ENCODE measurements around the gene OXTR. TPM values are rescaled to one million over a fixed set of nuclear protein-coding genes. Genes with fewer than 3 reads are reported as not detected.

The OXTR gene
- total and polyA plus RNA-seq, 2 experiments from 2014 or later = 5.5 to 9.3 TPM

- H3K4me3 ChIP-seq = no peak overlapping the region
- H3K27me3 ChIP-seq (ENCODE audit: insufficient read depth) = no peaks in the 10 kb centered on the region
- Mint-ChIP-seq H3K4me1 (peaks cover 27% of the 10 kb centered on the region), H3K27me3 (ENCODE audit: insufficient read depth, low read depth, poor library complexity) (peaks cover 12% of the 10 kb centered on the region), H3K4me3 (no peak overlapping the region), H3K27ac (no peak overlapping the region), H3K36me3 (ENCODE audit: low read depth) (no peaks in the 10 kb centered on the region), H3K9me3 (no peaks in the 10 kb centered on the region)
- H3K27ac ChIP-seq (ENCODE audit: low read depth) = no peak overlapping the region
- no peaks in the 10 kb centered on the region for H3K9me2 ChIP-seq (ENCODE audit: insufficient read depth)
- no peak for ATAC-seq
- no peak overlapping the region for H3K4me2 ChIP-seq
- no peak overlapping the region for H2AFZ ChIP-seq
- TF ChIP-seq NANOG (IDR thresholded peaks at IDR 0.05; ENCODE audit: borderline replicate concordance) (no peak), ZNF114 (CRISPR knock-in tag; IDR thresholded peaks at IDR 0.05) (no peak), ZNF462 (CRISPR knock-in tag; IDR thresholded peaks at IDR 0.05) (no peak), CTCF (conservative IDR thresholded peaks at IDR 0.05; ENCODE audit: low read depth in 2 of 2) (no peak), ETS1 (IDR thresholded peaks at IDR 0.05) (no peak), EZH2phosphoT487 (IDR thresholded peaks at IDR 0.05; ENCODE audit: unreplicated experiment) (no peak), CREB1 (CRISPR knock-in tag; IDR thresholded peaks at IDR 0.05; ENCODE audit: low read depth) (no peak), REST (IDR thresholded peaks at IDR 0.05; ENCODE audit: unreplicated experiment) (no peak), JUNB (IDR thresholded peaks at IDR 0.05; ENCODE audit: unreplicated experiment) (no peak), EZH2 (IDR thresholded peaks at IDR 0.05; ENCODE audit: low read depth, unreplicated experiment) (no peak), STAT1 (IDR thresholded peaks at IDR 0.05; ENCODE audit: unreplicated experiment) (no peak), ZNF331 (CRISPR knock-in tag; IDR thresholded peaks at IDR 0.05; ENCODE audit: low read depth) (no peak), POLR2AphosphoS5 (IDR thresholded peaks at IDR 0.05; ENCODE audit: low read depth) (no peak)
- DNase-seq (ENCODE audit: low spot score) = no peak
- H4K20me1 ChIP-seq (replicated peaks; ENCODE audit: insufficient read depth) = no peaks in the 10 kb centered on the region
- H3F3A ChIP-seq (replicated peaks; ENCODE audit: low read depth) = no peaks in the 10 kb centered on the region
- H3K4me1 ChIP-seq (ENCODE audit: insufficient read depth) = peaks cover 25% of the 10 kb centered on the region
- H3K79me2 ChIP-seq (replicated peaks; ENCODE audit: insufficient read depth) = no peaks in the 10 kb centered on the region
- H3K36me3 ChIP-seq (ENCODE audit: insufficient read depth) = no peaks in the 10 kb centered on the region
Measured at GRCh38 chr3:8738639-8739038, 30.8 kb downstream of the OXTR start.
